ENCODE data around the gene STXBP4.

Gene STXBP4

GRCh38 chr17:55175788-55176427, 207.3 kb downstream of the STXBP4 start:
- DNase-seq: peak; percentile 14

GRCh38 chr17:55177159-55177854, 208.7 kb downstream of the STXBP4 start:
- no peak for DNase-seq

- DNase-seq: peak; percentile 4
These were observed 209.3 kb downstream of the STXBP4 start for GRCh38 chr17:55177855-55178217.

GRCh38 chr17:55186937-55187770, 218.6 kb downstream of the STXBP4 start:
- DNase-seq: no peak

GRCh38 chr17:55190748-55191147, 222.2 kb downstream of the STXBP4 start:
- DNase-seq: no peak

GRCh38 chr17:55198690-55199370, 230.3 kb downstream of the STXBP4 start:
- DNase-seq: no peak

- no peak for DNase-seq
These were observed 232.3 kb downstream of the STXBP4 start for GRCh38 chr17:55200904-55201303.

- no peak for DNase-seq
These were observed 232.9 kb downstream of the STXBP4 start for GRCh38 chr17:55201308-55201932.

GRCh38 chr17:55202896-55203295, 234.3 kb downstream of the STXBP4 start:
- DNase-seq: no peak

GRCh38 chr17:55208078-55208812, 239.7 kb downstream of the STXBP4 start:
- DNase-seq: no peak

GRCh38 chr17:55210292-55210691, 241.7 kb downstream of the STXBP4 start:
- DNase-seq: no peak

- DNase-seq: no peak
These were observed 244.3 kb downstream of the STXBP4 start for GRCh38 chr17:55212880-55213279.

GRCh38 chr17:55215711-55216110, 247.1 kb downstream of the STXBP4 start:
- no peak for DNase-seq

- DNase-seq: no peak
These were observed 248.3 kb downstream of the STXBP4 start for GRCh38 chr17:55216888-55217287.

GRCh38 chr17:55219459-55219858, 250.9 kb downstream of the STXBP4 start:
- DNase-seq: no peak

- no peak for DNase-seq
These were observed 251.4 kb downstream of the STXBP4 start for GRCh38 chr17:55219934-55220333.
